ENCODE data around the gene APOH. TPM values are rescaled to one million over a fixed set of nuclear protein-coding genes. Genes with fewer than 3 reads are reported as not detected.

The APOH gene
- total and polyA plus RNA-seq, 9 of the 15 experiments (the other 6 are each of a cell fraction or from before 2014, with no cell fraction given), result 1.1 TPM; not detected in 8

DNA sequence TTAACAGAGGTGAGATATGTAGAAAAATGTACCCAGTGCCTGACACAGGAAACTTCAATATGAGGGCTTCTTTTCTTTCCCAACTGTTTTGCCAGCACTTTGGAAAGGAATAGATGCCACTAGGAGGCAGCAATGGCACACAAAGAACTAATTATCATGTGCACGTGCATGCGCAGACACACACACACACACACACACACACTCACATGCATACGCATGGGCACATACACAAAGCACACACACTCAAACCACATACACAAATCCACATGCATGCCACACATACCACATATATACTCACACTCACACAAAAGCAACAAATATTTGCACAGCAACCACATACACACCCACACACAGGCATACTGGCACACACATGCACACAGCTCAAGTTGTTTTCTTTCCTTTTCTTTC is 28.5 kb downstream of the APOH start (continued):
- no peak for TF ChIP-seq ZNF318 (IDR thresholded peaks at IDR 0.05; ENCODE audit: borderline replicate concordance in 1 of 2, low read depth in 1 of 2)
- TF ChIP-seq ZNF282 (CRISPR knock-in tag; IDR thresholded peaks at IDR 0.05), result no peak
- TF ChIP-seq ZZZ3 (IDR thresholded peaks at IDR 0.05), result no peak
- peak; percentile 89; the same call in 1 of the 2 replicates for TF ChIP-seq ZBTB26 (CRISPR knock-in tag; IDR thresholded peaks at IDR 0.05)
- TF ChIP-seq ZNF197 (CRISPR knock-in tag; IDR thresholded peaks at IDR 0.05; ENCODE audit: low read depth), result no peak
- TF ChIP-seq CBFA2T3 (IDR thresholded peaks at IDR 0.05), result no peak
- TF ChIP-seq, protein P1, sequence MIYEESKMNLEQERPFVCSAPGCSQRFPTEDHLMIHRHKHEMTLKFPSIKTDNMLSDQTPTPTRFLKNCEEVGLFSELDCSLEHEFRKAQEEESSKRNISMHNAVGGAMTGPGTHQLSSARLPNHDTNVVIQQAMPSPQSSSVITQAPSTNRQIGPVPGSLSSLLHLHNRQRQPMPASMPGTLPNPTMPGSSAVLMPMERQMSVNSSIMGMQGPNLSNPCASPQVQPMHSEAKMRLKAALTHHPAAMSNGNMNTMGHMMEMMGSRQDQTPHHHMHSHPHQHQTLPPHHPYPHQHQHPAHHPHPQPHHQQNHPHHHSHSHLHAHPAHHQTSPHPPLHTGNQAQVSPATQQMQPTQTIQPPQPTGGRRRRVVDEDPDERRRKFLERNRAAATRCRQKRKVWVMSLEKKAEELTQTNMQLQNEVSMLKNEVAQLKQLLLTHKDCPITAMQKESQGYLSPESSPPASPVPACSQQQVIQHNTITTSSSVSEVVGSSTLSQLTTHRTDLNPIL (CRISPR knock-in tag; IDR thresholded peaks at IDR 0.05), result no peak
- no peak for TF ChIP-seq ZNF3 (CRISPR knock-in tag; IDR thresholded peaks at IDR 0.05)
- TF ChIP-seq IFI16 (CRISPR knock-in tag; IDR thresholded peaks at IDR 0.05), result no peak
- no peak for TF ChIP-seq ZEB2 (IDR thresholded peaks at IDR 0.05)
- no peak for TF ChIP-seq ZBTB33 (CRISPR knock-in tag; IDR thresholded peaks at IDR 0.05)
- TF ChIP-seq FIP1L1 (IDR thresholded peaks at IDR 0.05; ENCODE audit: low read depth, low read length, poor library complexity, severe bottlenecking), result no peak
- TF ChIP-seq, protein P2, sequence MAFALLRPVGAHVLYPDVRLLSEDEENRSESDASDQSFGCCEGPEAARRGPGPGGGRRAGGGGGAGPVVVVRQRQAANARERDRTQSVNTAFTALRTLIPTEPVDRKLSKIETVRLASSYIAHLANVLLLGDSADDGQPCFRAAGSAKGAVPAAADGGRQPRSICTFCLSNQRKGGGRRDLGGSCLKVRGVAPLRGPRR (CRISPR knock-in tag; IDR thresholded peaks at IDR 0.05), result no peak
- no peak for TF ChIP-seq ZNF324 (CRISPR knock-in tag; IDR thresholded peaks at IDR 0.05)

Measured in K562 (cell line).